ENCODE data around the gene CCM2. TPM values are rescaled to one million over a fixed set of nuclear protein-coding genes. Genes with fewer than 3 reads are reported as not detected.
A peak's percentile ranks its signal among the peaks of the same experiment; 100 is the strongest.

Gene CCM2
- total RNA-seq, 3 donors from 2014 or later (not counting 1 experiment from before 2014, with no cell fraction given) = 66.2 to 104 (median 97.5) TPM

- Mint-ChIP-seq H3K27ac (no peak overlapping the region), H3K9me3 (no peaks in the 10 kb centered on the region), H3K4me1 (peaks cover 28 to 38% of the 10 kb centered on the region in 2 donors), H3K36me3 (no peaks in the 10 kb centered on the region), H3K4me3 (no peak overlapping the region), H3K27me3 (ENCODE audit: low read depth in 2 of 2) (no peaks in the 10 kb centered on the region)
- ATAC-seq (no peak), DNase-seq (no peak)
- H3K4me1 ChIP-seq (ENCODE audit: control insufficient read depth, insufficient read depth, low read length) = peaks cover 11% of the 10 kb centered on the region
- no peak for TF ChIP-seq CTCF (IDR thresholded peaks at IDR 0.05)
- no peaks in the 10 kb centered on the region for H3K9me3 ChIP-seq (ENCODE audit: control insufficient read depth, insufficient read depth, low read length)
- no peak overlapping the region for H3K27ac ChIP-seq (ENCODE audit: low read length)
- WGBS (ENCODE audit: insufficient coverage) = 94% methylated on average over 3 of the region's 3 CpGs
- no peak overlapping the region for H3K4me3 ChIP-seq (ENCODE audit: low read length)
- H3K27me3 ChIP-seq (ENCODE audit: control insufficient read depth, insufficient read depth, low read length) = no peaks in the 10 kb centered on the region
- peaks cover 4% of the 10 kb centered on the region for H3K36me3 ChIP-seq (ENCODE audit: control insufficient read depth, insufficient read depth, low read length)
- intact Hi-C loops (cut with micrococcal nuclease) = no loop called here
Measured at GRCh38 chr7:45017253-45017652, 17.3 kb downstream of the CCM2 start.

DNA sequence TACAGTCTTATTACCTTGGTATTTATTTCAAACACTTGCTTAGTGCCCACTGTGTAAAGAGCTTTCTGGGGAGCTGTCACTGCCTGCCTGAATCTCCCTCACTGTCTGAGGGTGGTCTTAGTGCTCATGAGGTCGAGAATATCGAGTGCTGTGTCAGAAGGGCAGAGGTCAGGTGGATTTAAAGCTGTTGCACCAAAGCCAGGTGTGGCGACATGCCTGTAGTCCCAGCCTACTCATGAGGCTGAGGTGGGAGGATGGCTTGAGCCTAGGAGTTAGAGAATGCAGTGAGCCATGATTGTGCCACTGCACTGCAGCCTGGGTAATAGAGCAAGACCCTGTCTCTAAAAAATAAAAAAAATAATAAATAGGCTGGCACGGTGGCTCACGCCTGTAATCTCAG is 20.9 kb downstream of the CCM2 start:
- ATAC-seq (no peak), DNase-seq (no peak)
- H3K4me1 ChIP-seq (ENCODE audit: control insufficient read depth, insufficient read depth, low read length) = peaks cover 19% of the 10 kb centered on the region
- Mint-ChIP-seq H3K27me3 (ENCODE audit: low read depth in 2 of 2) (no peaks in the 10 kb centered on the region), H3K4me1 (peaks cover 34 to 38% of the 10 kb centered on the region in 2 donors), H3K36me3 (no peaks in the 10 kb centered on the region), H3K4me3 (no peak overlapping the region), H3K27ac (peak overlapping the region in 1 of 2 donors; percentile 45), H3K9me3 (no peaks in the 10 kb centered on the region)
- H3K36me3 ChIP-seq (ENCODE audit: control insufficient read depth, insufficient read depth, low read length) = peaks cover 4% of the 10 kb centered on the region
- 94% methylated on average over 5 of the region's 5 CpGs for WGBS (ENCODE audit: insufficient coverage)
- no peak for TF ChIP-seq CTCF (IDR thresholded peaks at IDR 0.05)
- H3K27ac ChIP-seq (ENCODE audit: low read length) = no peak overlapping the region
- no peaks in the 10 kb centered on the region for H3K27me3 ChIP-seq (ENCODE audit: control insufficient read depth, insufficient read depth, low read length)
- intact Hi-C loops (cut with micrococcal nuclease) = loop anchor here (10.0 kb wide), 2 partner anchors 54 to 176 kb away; partner anchors contain the start of gene H2AZ2
- no peak overlapping the region for H3K4me3 ChIP-seq (ENCODE audit: low read length)
- H3K9me3 ChIP-seq (ENCODE audit: control insufficient read depth, insufficient read depth, low read length) = no peaks in the 10 kb centered on the region

DNA sequence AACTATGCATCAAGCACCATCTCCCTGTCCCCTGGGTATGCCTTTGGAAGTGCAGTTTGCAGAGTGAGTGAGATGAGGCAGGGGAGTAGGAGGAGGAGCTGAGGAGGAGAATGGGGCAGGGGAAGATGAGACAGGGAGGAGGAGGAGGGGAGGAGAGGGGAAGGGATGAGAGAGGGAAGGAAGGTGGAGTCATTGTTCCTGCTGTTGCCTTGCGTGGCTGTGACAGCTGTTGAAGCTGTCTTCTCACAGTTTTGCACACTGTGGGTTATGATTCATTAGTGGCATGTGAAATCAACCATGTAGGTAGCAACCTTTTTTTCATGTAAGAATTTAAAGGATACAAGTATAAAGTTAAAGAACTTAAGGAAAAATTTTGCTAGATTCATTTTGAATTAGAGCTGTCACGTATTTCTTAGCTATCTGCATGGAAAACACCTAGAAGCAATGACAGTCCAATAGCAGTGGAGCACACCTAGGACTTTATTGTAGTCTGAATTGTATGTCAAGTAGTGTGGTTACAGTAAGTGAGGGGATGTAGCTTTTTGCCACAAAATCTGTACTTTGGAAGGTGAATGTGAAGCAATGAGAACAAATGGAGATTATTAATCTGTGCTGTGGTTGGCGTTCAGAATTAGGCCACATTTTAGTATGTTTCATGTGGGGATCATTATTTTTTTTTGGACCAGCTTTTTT is 21.7 kb downstream of the CCM2 start:
- H3K27me3 ChIP-seq (ENCODE audit: control insufficient read depth, insufficient read depth, low read length) = no peaks in the 10 kb centered on the region
- no peaks in the 10 kb centered on the region for H3K27me3 Mint-ChIP-seq (ENCODE audit: low read depth in 2 of 2)
- H3K36me3 Mint-ChIP-seq = no peaks in the 10 kb centered on the region
- peaks cover 26% of the 10 kb centered on the region for H3K4me1 ChIP-seq (ENCODE audit: control insufficient read depth, insufficient read depth, low read length)
- ATAC-seq (peak; percentile 82 to 93 (median 88)), DNase-seq (no peak)
- no peak overlapping the region for H3K4me3 ChIP-seq (ENCODE audit: low read length)
- H3K4me3 Mint-ChIP-seq = peak overlapping the region; percentile 17
- intact Hi-C loops (cut with micrococcal nuclease) = loop anchor here (10.0 kb wide), 2 partner anchors 53 to 177 kb away; partner anchors contain the start of gene H2AZ2
- H3K27ac ChIP-seq (ENCODE audit: low read length) = peak overlapping the region; percentile 4
- no peaks in the 10 kb centered on the region for H3K9me3 Mint-ChIP-seq
- H3K4me1 Mint-ChIP-seq = peaks cover 40 to 43% of the 10 kb centered on the region in 2 donors
- 57% methylated on average over 3 of the region's 3 CpGs for WGBS (ENCODE audit: insufficient coverage)
- H3K27ac Mint-ChIP-seq = peak overlapping the region; percentile 81 to 91
- no peak for TF ChIP-seq CTCF (IDR thresholded peaks at IDR 0.05)
- peaks cover 4% of the 10 kb centered on the region for H3K36me3 ChIP-seq (ENCODE audit: control insufficient read depth, insufficient read depth, low read length)
- no peaks in the 10 kb centered on the region for H3K9me3 ChIP-seq (ENCODE audit: control insufficient read depth, insufficient read depth, low read length)
